GM21390 (cell line): Measurements from ENCODE around the gene SEC61A2.
"Not testable (repeated sequence)": the region's sequence is repeated elsewhere in the genome, so short reads cannot be mapped to it uniquely, and the experiment has no call there.

Experiments used
- ATAC-seq: cut with Tn5 transposase; IDR thresholded peaks from one replicate; pipeline ENCODE4 v1.9.1; 2021; ENCODE audit not compliant: unreplicated experiment

Gene SEC61A2

DNA sequence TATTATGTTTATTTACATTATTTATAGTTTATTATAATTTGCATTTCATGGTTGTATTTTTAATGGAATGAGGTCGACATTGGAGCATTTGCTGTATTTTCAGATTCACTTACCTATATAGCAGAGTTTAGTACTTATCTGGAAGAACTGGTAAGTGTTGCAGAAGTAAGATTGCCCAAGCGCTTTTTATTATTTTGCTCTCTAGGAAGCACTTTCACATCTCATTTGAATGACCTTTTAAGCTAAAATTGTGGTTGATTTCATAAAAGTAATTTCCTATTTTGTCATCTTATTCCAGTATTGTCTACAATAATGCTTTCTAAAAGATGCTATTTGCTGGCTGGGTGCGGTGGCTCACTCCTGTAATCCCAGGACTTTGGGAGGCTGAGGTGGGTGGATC is 28.6 kb downstream of the SEC61A2 start:
- no peak for ATAC-seq

DNA sequence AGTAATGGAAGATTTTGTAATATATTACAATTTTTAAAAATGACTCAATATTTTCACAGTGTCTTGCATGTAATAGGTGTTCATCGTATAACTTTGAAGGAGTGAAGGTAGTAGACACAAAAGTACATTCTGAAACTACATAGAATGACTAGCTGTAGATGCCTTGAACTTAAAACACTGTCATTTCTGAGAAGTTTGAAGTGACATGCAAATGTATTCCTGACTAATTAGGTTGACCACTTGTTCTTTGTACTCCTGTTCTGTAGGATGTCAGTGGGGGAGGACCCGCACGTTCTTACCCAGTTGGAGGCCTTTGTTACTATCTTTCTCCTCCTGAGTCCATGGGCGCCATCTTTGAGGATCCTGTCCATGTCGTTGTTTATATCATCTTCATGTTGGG is 31.2 kb downstream of the SEC61A2 start:
- ATAC-seq = no peak

GRCh38 chr10:12162927-12163326 is 33.5 kb downstream of the SEC61A2 start:
- no peak for ATAC-seq

- no peak for ATAC-seq
Observed at GRCh38 chr10:12164085-12164484, 34.6 kb downstream of the SEC61A2 start.

GRCh38 chr10:12165036-12165435 is 35.6 kb downstream of the SEC61A2 start:
- no peak for ATAC-seq

DNA sequence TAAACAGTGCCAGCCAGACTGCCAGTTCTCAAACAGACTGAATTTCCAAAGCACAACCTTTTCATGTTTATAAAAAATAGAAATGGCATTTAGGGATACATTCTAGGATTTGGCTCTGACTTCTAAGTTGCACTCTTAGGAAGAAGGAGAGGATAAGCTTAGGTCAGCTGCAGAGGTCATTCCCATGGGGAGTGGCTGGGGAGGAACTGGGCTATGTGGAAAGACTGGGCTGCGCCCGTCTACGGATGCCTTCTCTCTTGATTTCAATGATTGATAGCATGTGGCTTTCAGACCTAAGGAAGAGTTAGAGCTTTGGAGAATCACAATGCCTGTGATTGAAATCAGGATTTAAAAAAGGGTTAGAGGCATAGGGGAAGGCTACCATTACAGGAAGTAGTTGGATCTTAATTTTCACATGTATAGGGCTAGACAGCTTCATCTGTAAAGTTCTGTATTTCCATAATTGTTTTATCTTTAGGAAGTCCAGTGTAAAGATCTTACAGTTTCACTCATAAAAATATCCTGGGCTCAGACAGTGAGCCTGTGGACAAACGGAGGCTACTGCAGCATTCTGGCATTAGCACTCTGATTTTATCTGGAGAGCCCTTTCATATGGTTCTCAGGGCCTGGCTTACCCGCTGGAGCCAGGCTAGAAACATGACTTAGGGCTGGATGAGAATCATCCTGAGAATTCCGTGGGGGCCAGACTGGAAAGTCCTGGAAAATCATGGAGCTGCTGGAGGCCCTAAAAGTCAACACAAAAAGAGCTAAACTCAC is 36.7 kb downstream of the SEC61A2 start:
- no peak for ATAC-seq

DNA sequence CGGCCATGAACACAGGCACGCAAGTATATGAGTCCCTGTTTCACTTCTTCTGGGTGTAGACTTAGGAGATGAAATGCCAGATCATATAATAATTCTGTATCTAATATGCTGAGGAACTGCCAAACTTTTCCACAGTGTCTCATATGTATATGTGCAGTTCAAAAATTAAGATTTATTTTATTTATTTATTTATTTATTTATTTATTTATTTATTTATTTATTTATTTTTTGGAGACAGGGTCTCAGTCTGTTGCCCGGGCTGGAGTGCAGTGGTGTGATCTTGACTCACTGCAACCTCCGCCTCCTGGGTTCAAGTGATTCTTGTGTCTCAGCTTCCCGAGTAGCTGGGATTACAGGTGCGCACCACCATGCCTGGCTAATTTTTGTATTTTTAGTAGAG is 42.0 kb downstream of the SEC61A2 start:
- ATAC-seq = not testable (repeated sequence)

GRCh38 chr10:12177642-12178041 is 48.2 kb downstream of the SEC61A2 start:
- no peak for ATAC-seq

- ATAC-seq = no peak
Observed at GRCh38 chr10:12179606-12180170, 50.2 kb downstream of the SEC61A2 start.

DNA sequence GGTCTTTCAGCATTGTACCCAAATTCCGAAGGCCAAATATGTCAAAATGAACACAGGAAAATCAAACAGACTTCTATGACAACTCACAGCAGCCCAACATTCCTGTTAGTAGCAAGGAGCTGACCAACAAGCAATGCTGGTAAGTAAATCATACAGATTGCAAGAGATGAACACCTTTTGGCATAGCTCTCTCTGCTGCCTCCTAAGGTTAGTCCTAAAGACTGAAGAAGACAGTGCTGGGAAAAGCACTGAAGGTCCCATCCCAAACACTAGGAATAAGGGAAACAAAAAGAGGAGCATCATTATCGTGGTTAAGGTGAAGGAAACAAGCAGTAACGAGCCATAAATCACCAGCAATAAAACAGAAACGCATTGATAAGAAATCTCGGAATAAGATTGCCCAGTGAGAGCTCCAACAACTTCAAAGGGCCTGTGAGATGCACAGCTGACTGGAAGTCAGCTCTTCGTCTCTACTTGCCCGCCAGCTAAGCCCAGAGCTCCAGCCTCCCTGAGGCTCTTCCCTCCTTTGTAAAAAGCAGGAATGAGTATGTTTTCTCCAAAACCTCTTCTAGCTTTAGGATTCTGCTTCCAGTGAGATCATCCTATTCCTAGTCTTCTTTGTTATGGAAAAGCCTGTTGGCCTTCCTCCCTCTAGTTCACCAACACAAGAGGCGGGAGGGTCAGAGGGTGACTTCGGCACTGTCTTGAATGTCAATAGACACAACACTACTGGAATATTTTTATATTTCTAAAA is 50.9 kb downstream of the SEC61A2 start:
- no peak for ATAC-seq

DNA sequence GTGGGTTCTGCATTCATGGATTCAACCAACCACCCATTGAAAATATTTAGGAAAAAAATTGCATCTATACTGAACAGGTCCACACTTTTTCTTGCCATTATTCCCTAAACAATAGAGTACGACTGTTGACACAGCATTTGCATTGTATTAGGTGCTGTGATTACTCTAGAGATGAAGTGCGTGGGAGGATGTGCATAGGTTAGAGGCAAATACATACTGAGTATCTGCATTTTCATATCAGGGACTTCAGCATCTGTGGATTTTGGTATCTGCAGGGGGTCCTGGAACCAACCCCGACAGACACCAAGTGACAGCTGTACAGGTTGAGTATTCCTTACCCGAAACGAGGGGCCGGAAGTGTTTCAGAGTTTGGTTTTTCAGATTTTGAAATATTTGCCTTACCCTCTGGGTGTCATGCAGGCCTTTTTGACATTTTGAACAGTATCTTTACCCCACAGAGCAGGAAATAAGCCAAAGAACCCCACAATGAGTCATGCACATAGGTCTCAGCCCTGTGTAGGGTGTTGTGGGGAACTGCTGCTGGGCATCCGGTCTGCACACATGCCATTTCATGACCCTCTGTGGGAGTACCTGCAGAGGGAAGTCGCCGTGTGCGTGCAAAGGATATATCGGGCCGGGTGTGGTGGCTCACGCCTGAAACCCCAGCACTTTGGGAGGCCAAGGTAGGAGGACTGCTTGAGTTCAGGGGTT is 51.7 kb downstream of the SEC61A2 start:
- ATAC-seq = no peak

- ATAC-seq = no peak
Observed at GRCh38 chr10:12184165-12184564, 54.7 kb downstream of the SEC61A2 start.

DNA sequence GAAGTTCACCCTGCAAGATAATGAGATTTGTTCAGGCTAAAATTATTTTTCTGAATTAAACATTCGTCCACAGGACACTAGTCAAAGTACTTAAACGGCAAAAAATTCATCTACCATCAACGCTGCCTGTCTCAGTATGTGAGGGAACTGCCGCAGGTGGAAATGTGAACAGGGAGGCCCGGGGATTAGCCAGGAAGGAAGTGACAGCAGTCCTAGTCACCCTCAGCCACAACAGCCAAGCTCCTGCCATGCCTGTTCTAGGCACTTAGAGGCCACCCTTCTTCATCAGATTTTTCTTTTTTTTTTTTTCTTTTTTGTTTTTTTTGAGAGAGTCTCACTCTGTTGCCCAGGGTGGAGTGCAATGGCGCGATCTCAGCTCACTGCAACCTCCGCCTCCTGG is 56.8 kb downstream of the SEC61A2 start:
- no peak for ATAC-seq

DNA sequence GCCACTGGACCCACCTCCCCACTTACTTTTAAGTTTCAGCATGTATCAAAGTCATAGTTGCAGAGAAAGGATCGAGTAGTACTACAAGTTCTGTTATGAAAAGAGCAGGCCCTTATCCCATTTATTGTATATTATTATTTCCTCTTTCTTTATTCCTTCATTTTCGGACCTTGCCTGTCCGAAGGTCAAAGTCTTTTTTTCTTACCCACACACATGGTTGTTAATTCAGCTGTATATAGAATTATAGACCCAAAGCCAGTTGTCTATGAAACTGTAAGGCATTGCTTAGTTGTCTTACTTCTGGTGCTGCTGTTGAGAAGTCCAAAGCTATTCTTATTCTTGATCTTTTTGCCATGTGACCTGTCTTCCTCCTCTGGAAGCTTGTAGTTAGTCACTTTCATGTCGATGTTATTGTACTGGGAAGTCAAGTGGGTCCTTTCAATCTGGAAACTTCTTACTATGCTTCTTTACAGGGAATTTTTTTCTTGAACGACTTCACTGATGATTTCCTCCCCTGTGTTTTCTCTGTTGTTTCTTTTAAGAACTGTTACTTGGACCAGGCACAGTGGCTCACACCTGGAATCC is 57.9 kb downstream of the SEC61A2 start:
- no peak for ATAC-seq

GRCh38 chr10:12188656-12189055 is 59.2 kb downstream of the SEC61A2 start:
- ATAC-seq = no peak

DNA sequence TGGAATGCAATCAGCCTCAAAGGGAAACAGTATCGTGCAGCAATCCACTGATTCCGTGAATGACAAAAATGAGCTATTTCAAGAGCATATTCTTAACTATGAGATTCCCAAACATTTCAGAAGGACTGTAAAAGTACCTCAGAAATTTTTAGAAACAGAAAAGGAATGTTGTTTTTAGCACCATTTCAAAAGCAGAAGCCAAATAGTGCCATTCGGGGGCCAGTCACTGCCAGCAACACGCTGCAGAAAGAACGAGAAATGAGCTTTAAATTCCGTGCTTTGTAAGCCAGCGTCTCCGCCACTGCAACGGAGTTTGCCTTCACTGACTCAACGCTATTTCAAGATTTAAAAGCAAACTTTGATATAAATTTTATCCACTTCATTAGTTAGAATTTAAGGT is 59.9 kb downstream of the SEC61A2 start:
- no peak for ATAC-seq

DNA sequence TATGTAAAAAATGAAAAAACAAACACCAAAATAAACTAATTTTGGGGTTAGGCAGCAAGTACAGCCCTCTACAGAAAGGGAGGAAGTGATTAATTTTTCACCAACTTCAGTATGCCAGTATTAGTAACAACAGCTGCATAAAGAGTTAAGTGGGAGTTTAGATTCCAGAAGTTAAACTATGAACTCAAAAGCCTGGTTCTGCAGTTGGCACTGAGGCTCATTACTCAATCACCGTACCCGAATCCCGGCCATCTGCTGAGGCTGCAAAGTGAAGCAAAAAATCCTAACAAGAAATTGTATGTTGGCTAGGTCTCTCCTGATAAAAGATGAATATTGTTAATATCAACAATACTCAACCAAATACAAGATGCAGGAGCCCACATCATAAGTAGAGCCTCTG is 62.2 kb downstream of the SEC61A2 start:
- no peak for ATAC-seq

DNA sequence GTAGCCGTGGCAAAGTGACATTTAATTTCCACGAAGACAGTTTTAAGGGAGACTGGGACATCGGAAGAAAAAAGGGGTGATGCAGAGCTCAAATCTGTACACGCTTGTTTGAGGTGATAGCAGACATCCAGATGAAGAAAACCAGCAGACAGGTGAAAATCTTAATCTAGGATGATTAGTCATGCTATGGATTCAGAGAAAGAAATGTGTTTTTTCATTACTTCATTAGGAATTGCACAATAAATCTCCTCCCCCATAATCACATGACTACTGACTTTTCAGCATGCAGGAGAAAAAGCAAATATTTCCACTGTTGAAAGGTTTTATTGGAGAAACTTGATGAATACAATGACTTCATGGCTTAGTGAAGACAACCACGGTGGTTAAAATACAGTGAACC is 63.7 kb downstream of the SEC61A2 start:
- ATAC-seq = no peak

DNA sequence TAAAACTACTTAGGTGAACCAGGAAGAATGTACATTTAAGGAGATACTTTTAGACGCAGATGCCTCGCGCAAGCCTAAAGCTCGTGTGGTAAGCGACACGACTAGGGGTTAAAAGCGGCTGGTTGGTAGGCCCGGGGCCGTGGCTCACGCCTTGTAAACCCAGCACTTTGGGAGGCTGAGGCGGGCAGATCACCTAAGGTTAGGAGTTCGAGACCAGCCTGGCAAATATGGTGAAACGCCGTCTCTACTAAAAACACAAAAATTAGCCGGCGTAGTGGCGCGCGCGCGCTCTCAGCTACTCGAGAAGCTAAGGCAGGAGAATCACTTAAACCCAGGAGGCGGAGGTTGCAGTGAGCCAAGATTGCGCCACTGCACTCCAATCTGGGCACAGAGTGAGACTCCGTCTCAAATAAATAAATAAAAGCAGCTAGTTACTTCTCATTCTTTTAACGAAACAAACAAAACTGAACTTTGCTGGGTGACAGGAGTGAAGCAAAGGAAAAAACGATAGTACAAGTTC is 65.3 kb downstream of the SEC61A2 start:
- ATAC-seq = no peak

DNA sequence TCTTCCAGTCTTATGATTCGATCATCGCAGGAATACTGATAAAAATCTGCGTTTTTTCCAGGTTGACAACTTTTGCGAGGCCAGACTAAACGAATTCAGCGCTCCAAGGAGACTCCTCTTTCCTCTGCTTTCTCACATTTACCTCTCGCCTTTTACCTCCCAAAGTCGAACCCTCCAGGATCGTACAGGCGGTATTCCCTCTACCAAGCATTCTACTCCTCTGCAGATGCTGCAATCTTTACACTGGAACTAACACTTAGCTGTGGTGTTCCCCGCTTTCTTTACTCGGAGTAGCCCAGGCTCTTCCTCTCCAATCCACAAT is 65.8 kb downstream of the SEC61A2 start:
- ATAC-seq = peak; percentile 16
